ENCODE data around the gene RC3H2. TPM values are rescaled to one million over a fixed set of nuclear protein-coding genes. Genes with fewer than 3 reads are reported as not detected.
A peak's percentile ranks its signal among the peaks of the same experiment; 100 is the strongest.
"Not testable (repeated sequence)": the region's sequence is repeated elsewhere in the genome, so short reads cannot be mapped to it uniquely, and the experiment has no call there.

The RC3H2 gene
- total RNA-seq, 1 experiment from 2014 or later, result 17.6 TPM

- no peak for DNase-seq
- H3K9me3 ChIP-seq, result no peaks in the 10 kb centered on the region
- H3K4me3 ChIP-seq, result peak overlapping the region; percentile 99
- H3K27me3 ChIP-seq, result no peaks in the 10 kb centered on the region
- peaks cover 11% of the 10 kb centered on the region for H3K36me3 ChIP-seq
Measured at GRCh38 chr9:122930541-122931225, 25.5 kb upstream of the RC3H2 start.

- Histone ChIP-seq H3K9me3 (no peaks in the 10 kb centered on the region), H3K4me3 (peak overlapping the region; percentile 99), H3K36me3 (peaks cover 7% of the 10 kb centered on the region), H3K27me3 (no peaks in the 10 kb centered on the region)
- DNase-seq, result no peak
Measured at GRCh38 chr9:122929796-122930354, 24.7 kb upstream of the RC3H2 start.

- H3K27me3 ChIP-seq, result no peaks in the 10 kb centered on the region
- no peaks in the 10 kb centered on the region for H3K9me3 ChIP-seq
- peaks cover 6% of the 10 kb centered on the region for H3K36me3 ChIP-seq
- no peak overlapping the region for H3K4me3 ChIP-seq
- DNase-seq, result no peak
Measured at GRCh38 chr9:122923947-122924346, 18.8 kb upstream of the RC3H2 start.

GRCh38 chr9:122922713-122923112 is 17.6 kb upstream of the RC3H2 start:
- Histone ChIP-seq H3K4me3 (no peak overlapping the region), H3K36me3 (peaks cover 8% of the 10 kb centered on the region), H3K9me3 (no peaks in the 10 kb centered on the region), H3K27me3 (no peaks in the 10 kb centered on the region)
- no peak for DNase-seq

- no peak for DNase-seq
- H3K4me3 ChIP-seq, result no peak overlapping the region
- peaks cover 9% of the 10 kb centered on the region for H3K36me3 ChIP-seq
- H3K27me3 ChIP-seq, result no peaks in the 10 kb centered on the region
- H3K9me3 ChIP-seq, result no peaks in the 10 kb centered on the region
Measured at GRCh38 chr9:122918310-122918709, 13.2 kb upstream of the RC3H2 start.

- peak; percentile 81 for DNase-seq
- Histone ChIP-seq H3K4me3 (peak within 1 kb of the TSS; percentile 94), H3K27me3 (no peaks in the 10 kb centered on the region)
Measured at GRCh38 chr9:122912964-122913673, 8.0 kb upstream of the RC3H2 start, which contains the start of gene ZBTB6. Gene ZBTB6, minus strand, starts transcription at chr9:122913323. Its CDS starts 1,251 bp downstream, at chr9:122912072.

GRCh38 chr9:122912671-122912963 is 7.5 kb upstream of the RC3H2 start:
- no peak for DNase-seq
- Histone ChIP-seq H3K9me3 (no peaks in the 10 kb centered on the region), H3K27me3 (no peaks in the 10 kb centered on the region), H3K4me3 (peak overlapping the region; percentile 94), H3K36me3 (peaks cover 34% of the 10 kb centered on the region)

More at GRCh38 chr9:122912964-122913673, 8.0 kb upstream of the RC3H2 start, which contains the start of gene ZBTB6:
- H3K9me3 ChIP-seq, result no peaks in the 10 kb centered on the region
- H3K36me3 ChIP-seq, result peaks cover 39% of the 10 kb centered on the region

- not testable (repeated sequence) for H3K27me3 ChIP-seq, H3K4me3 ChIP-seq, DNase-seq, H3K9me3 ChIP-seq
- H3K36me3 ChIP-seq, result peaks cover 25% of the 10 kb centered on the region
Measured at GRCh38 chr9:122906122-122906521, 963 bp upstream of the RC3H2 start.

- H3K36me3 ChIP-seq, result peaks cover 10% of the 10 kb centered on the region
- DNase-seq, result peak; percentile 51
- H3K9me3 ChIP-seq, result no peaks in the 10 kb centered on the region
- no peaks in the 10 kb centered on the region for H3K27me3 ChIP-seq
- H3K4me3 ChIP-seq, result peak overlapping the region; percentile 70
Measured at GRCh38 chr9:122904466-122904822, 715 bp downstream of the RC3H2 start.

- Histone ChIP-seq H3K4me3 (no peak overlapping the region), H3K36me3 (peaks cover 21% of the 10 kb centered on the region), H3K27me3 (no peaks in the 10 kb centered on the region), H3K9me3 (no peaks in the 10 kb centered on the region)
- DNase-seq, result no peak
Measured at GRCh38 chr9:122900791-122901190, 4.4 kb downstream of the RC3H2 start.

- Histone ChIP-seq H3K9me3 (no peaks in the 10 kb centered on the region), H3K27me3 (no peaks in the 10 kb centered on the region), H3K36me3 (peaks cover 34% of the 10 kb centered on the region), H3K4me3 (no peak overlapping the region)
- no peak for DNase-seq
Measured at GRCh38 chr9:122897969-122898368, 7.2 kb downstream of the RC3H2 start.

- Histone ChIP-seq H3K36me3 (peaks cover 57% of the 10 kb centered on the region), H3K9me3 (no peaks in the 10 kb centered on the region), H3K4me3 (no peak overlapping the region), H3K27me3 (no peaks in the 10 kb centered on the region)
- DNase-seq, result no peak
Measured at GRCh38 chr9:122888480-122888879, 16.7 kb downstream of the RC3H2 start.

- no peak for DNase-seq
- Histone ChIP-seq H3K4me3 (no peak overlapping the region), H3K36me3 (peaks cover 59% of the 10 kb centered on the region), H3K9me3 (no peaks in the 10 kb centered on the region), H3K27me3 (no peaks in the 10 kb centered on the region)
Measured at GRCh38 chr9:122883125-122883524, 22.0 kb downstream of the RC3H2 start.

- no peaks in the 10 kb centered on the region for H3K9me3 ChIP-seq
- peaks cover 78% of the 10 kb centered on the region for H3K36me3 ChIP-seq
- H3K4me3 ChIP-seq, result no peak overlapping the region
- DNase-seq, result no peak
- H3K27me3 ChIP-seq, result no peaks in the 10 kb centered on the region
Measured at GRCh38 chr9:122879443-122879842, 25.7 kb downstream of the RC3H2 start.

- Histone ChIP-seq H3K4me3 (no peak overlapping the region), H3K9me3 (no peaks in the 10 kb centered on the region), H3K36me3 (peaks cover 66% of the 10 kb centered on the region), H3K27me3 (no peaks in the 10 kb centered on the region)
- DNase-seq, result no peak
Measured at GRCh38 chr9:122875523-122875922, 29.6 kb downstream of the RC3H2 start.

GRCh38 chr9:122867276-122867675 is 37.9 kb downstream of the RC3H2 start:
- not testable (repeated sequence) for H3K27me3 ChIP-seq, H3K9me3 ChIP-seq, DNase-seq, H3K4me3 ChIP-seq
- peaks cover 23% of the 10 kb centered on the region for H3K36me3 ChIP-seq

GRCh38 chr9:122866079-122866478 is 39.1 kb downstream of the RC3H2 start:
- Histone ChIP-seq H3K9me3 (no peaks in the 10 kb centered on the region), H3K36me3 (peaks cover 29% of the 10 kb centered on the region)

GRCh38 chr9:122865300-122865699 is 39.9 kb downstream of the RC3H2 start:
- Histone ChIP-seq H3K9me3 (no peaks in the 10 kb centered on the region), H3K27me3 (no peaks in the 10 kb centered on the region), H3K36me3 (peaks cover 23% of the 10 kb centered on the region), H3K4me3 (no peak overlapping the region)
- no peak for DNase-seq

More at GRCh38 chr9:122866079-122866478, 39.1 kb downstream of the RC3H2 start:
- H3K4me3 ChIP-seq, result no peak overlapping the region
- H3K27me3 ChIP-seq, result no peaks in the 10 kb centered on the region
- no peak for DNase-seq
